Activated CD4-positive, CD25-positive, alpha-beta regulatory T cell treated with anti-CD3 and anti-CD28 coated beads, Interleukin-2, amount 50 U/mL, for 16 hours (primary cell): ENCODE data around the gene DNM1.

ENCODE experiments used
- DNase-seq: peaks from one replicate; pipeline ENCODE4 v3.0.0-alpha.2; 2020; ENCODE audit warnings: low read depth, low spot score

Gene DNM1

DNA sequence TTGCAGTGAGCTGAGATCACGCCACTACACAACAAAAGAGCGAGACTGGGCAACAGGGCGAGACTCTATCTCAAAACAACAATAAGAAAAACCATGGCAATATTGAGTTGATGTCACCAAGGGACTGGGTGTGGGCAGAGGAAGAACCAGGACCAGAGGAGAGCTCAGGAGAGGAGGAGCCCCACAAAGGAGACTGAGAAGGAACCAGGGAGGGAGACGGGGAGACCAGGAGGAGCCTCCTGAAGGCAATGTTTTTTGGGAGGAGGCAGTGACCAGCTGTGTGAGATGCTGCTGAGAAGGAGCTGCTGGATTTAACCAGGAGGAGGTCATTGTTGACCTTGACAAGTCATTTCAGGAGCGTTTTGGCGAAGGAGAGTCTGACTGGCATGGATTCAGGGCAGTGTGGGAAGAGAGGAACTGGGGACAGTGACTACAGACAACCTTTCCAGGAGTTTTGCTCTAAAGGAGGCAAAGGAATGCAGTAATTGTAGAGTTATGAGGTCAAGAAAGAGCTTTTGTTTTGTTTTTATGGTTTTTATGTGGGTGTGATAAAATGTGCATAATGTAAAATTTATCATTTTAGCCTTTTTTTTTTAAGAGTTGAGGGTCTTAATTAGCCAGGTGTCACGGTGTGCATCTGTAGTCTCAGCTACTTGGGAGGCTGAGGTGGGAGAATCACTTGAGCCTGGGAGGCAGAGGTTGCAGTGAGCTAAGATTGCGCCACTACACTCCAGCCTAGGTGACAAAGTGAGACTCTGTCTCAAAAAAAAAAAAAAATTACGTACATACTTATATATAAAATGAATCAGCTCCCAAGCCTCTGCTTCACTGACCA lies 101.2 kb downstream of the DNM1 start:
- no peak for DNase-seq
